SK-N-SH treated with all-trans-retinoic acid at 6 μM for 48 hours (cell line): Measurements from ENCODE around the gene HNRNPUL1.

ENCODE experiments used
- ATAC-seq: fragments of 200-7000 bp; cut with Tn5 transposase; 3 replicates; pipeline ENCODE4 v1.9.1; 2020; ENCODE audit warnings: mild to moderate bottlenecking, moderate library complexity
- ARNTL ChIP-seq: fragments of 450-650 bp; formaldehyde crosslinking; IDR thresholded peaks from 2 replicates; pipeline ENCODE4 v1.5.0; 2020; ENCODE audit warnings: low read depth, mild to moderate bottlenecking, moderate library complexity, borderline replicate concordance
- BACH2 ChIP-seq: fragments of 250-450 bp; sonication (Bioruptor Pico); IDR thresholded peaks from 2 replicates; pipeline ENCODE4 v1.9.0; 2021; ENCODE audit warnings: mild to moderate bottlenecking, borderline replicate concordance
- CSDC2 ChIP-seq: fragments of 250-450 bp; sonication (Bioruptor Pico); IDR thresholded peaks from 2 replicates; pipeline ENCODE4 v1.5.0; 2020; ENCODE audit warnings: mild to moderate bottlenecking, moderate library complexity
- ESRRG ChIP-seq: fragments of 250-450 bp; sonication (Bioruptor Pico); IDR thresholded peaks from 2 replicates; pipeline ENCODE4 v1.6.1; 2021; ENCODE audit warnings: mild to moderate bottlenecking
- GLIS3 ChIP-seq: fragments of 250-450 bp; sonication (Bioruptor Pico); IDR thresholded peaks from 2 replicates; pipeline ENCODE4 v1.5.0; 2020; ENCODE audit warnings: mild to moderate bottlenecking, moderate library complexity
- ISL1 ChIP-seq: fragments of 250-450 bp; sonication (Bioruptor Pico); IDR thresholded peaks from 2 replicates; pipeline ENCODE4 v2.1.2; 2022; ENCODE audit warnings: mild to moderate bottlenecking, moderate library complexity
- OSR1 ChIP-seq: fragments of 250-450 bp; sonication (Bioruptor Pico); IDR thresholded peaks from 2 replicates; pipeline ENCODE4 v1.8.0; 2022; ENCODE audit warnings: moderate library complexity, mild to moderate bottlenecking, inconsistent platforms
- PPARA ChIP-seq: fragments of 250-450 bp; sonication (Bioruptor Pico); IDR thresholded peaks from 2 replicates; pipeline ENCODE4 v1.5.0; 2020; ENCODE audit warnings: mild to moderate bottlenecking, borderline replicate concordance
- RARB ChIP-seq: fragments of 250-450 bp; sonication (Bioruptor Pico); IDR thresholded peaks from 2 replicates; pipeline ENCODE4 v1.8.0; 2021; ENCODE audit warnings: mild to moderate bottlenecking, moderate library complexity
- SNAI2 ChIP-seq: fragments of 250-450 bp; sonication (Bioruptor Pico); IDR thresholded peaks from 2 replicates; pipeline ENCODE4 v1.5.0; 2020; ENCODE audit warnings: mild to moderate bottlenecking, moderate library complexity
- TCF4 ChIP-seq: fragments of 250-450 bp; sonication (Bioruptor Pico); IDR thresholded peaks from 2 replicates; pipeline ENCODE4 v1.8.0; 2021; ENCODE audit warnings: mild to moderate bottlenecking, moderate library complexity, borderline replicate concordance
- ZC3H10 ChIP-seq: fragments of 250-450 bp; sonication (Bioruptor Pico); IDR thresholded peaks from 2 replicates; pipeline ENCODE4 v1.5.1; 2021; ENCODE audit warnings: mild to moderate bottlenecking, moderate library complexity
- ZFP3 ChIP-seq: fragments of 250-450 bp; sonication (Bioruptor Pico); IDR thresholded peaks from 2 replicates; pipeline ENCODE4 v1.5.0; 2020; ENCODE audit warnings: mild to moderate bottlenecking, moderate library complexity
- ZFP30 ChIP-seq: fragments of 450-650 bp; formaldehyde crosslinking; IDR thresholded peaks from 2 replicates; pipeline ENCODE4 v1.5.0; 2022; ENCODE audit warnings: mild to moderate bottlenecking, moderate library complexity
- ZNF565 ChIP-seq: fragments of 450-650 bp; formaldehyde crosslinking; conservative IDR thresholded peaks from 2 replicates; pipeline ENCODE4 v1.5.0; 2020; ENCODE audit warnings: low read depth, mild to moderate bottlenecking, moderate library complexity
- ZNF70 ChIP-seq: fragments of 450-650 bp; formaldehyde crosslinking; IDR thresholded peaks from 2 replicates; pipeline ENCODE4 v1.5.0; 2020; ENCODE audit warnings: mild to moderate bottlenecking, moderate library complexity
- ZNF8 ChIP-seq: fragments of 450-650 bp; formaldehyde crosslinking; IDR thresholded peaks from 2 replicates; pipeline ENCODE4 v1.5.0; 2020; ENCODE audit warnings: mild to moderate bottlenecking, moderate library complexity
- TF ChIP-seq, protein P1 (sequence below): fragments of 250-450 bp; sonication (Bioruptor Pico); IDR thresholded peaks from 2 replicates; pipeline ENCODE4 v1.8.0; 2020; ENCODE audit warnings: mild to moderate bottlenecking, moderate library complexity, borderline replicate concordance
- TF ChIP-seq, protein P2 (sequence below): fragments of 250-450 bp; sonication (Bioruptor Pico); IDR thresholded peaks from 2 replicates; pipeline ENCODE4 v1.5.1; 2020; ENCODE audit warnings: low read depth, mild to moderate bottlenecking, moderate library complexity
- TF ChIP-seq, protein P3 (sequence below): fragments of 250-450 bp; sonication (Bioruptor Pico); IDR thresholded peaks from 2 replicates; pipeline ENCODE4 v1.8.0; 2021; ENCODE audit warnings: low read depth, mild to moderate bottlenecking, moderate library complexity, borderline replicate concordance
- TF ChIP-seq, protein P4 (sequence below): fragments of 250-450 bp; sonication (Bioruptor Pico); IDR thresholded peaks from 2 replicates; pipeline ENCODE4 v1.5.1; 2021; ENCODE audit warnings: mild to moderate bottlenecking, moderate library complexity

The HNRNPUL1 gene

DNA sequence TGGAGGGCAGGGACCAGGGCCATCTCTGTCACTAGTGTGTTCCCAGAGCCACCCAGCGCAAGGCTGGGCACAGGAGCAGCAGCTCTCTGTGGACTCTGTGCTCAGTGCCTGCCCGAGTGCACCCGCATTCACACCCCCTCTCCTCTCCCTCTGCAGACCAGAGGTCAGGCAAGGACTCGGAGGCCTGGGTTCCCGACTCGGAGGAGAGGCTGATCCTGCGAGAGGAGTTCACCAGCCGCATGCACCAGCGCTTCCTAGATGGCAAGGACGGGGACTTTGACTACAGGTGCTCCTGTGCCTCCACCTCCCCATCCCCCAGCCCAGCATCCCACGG, 56.0 kb downstream of the HNRNPUL1 start:
- no peak for TF ChIP-seq BACH2 (CRISPR knock-in tag)
- no peak for ATAC-seq

DNA sequence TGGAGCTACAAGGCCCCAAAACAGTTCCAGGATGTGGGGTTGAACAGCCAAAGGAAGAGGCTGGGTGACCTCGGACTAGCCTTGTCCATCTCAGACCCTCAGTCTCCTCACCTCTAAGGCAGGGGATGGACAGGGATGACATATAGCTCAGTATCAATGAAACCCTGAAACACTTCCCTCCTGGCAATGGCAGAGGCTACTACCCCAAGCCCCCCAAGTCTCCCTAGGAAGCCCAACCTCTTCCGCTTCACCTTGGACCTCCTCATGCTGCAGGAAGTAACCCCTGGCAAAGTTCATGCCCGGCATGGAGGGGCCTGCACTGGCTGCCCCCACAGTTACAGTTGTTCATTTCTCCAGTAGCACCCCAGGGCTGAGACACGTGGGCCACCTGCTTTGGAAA, 56.4 kb downstream of the HNRNPUL1 start:
- no peak for TF ChIP-seq ZFP3 (CRISPR knock-in tag)
- TF ChIP-seq TCF4, result no peak
- TF ChIP-seq, protein P1, sequence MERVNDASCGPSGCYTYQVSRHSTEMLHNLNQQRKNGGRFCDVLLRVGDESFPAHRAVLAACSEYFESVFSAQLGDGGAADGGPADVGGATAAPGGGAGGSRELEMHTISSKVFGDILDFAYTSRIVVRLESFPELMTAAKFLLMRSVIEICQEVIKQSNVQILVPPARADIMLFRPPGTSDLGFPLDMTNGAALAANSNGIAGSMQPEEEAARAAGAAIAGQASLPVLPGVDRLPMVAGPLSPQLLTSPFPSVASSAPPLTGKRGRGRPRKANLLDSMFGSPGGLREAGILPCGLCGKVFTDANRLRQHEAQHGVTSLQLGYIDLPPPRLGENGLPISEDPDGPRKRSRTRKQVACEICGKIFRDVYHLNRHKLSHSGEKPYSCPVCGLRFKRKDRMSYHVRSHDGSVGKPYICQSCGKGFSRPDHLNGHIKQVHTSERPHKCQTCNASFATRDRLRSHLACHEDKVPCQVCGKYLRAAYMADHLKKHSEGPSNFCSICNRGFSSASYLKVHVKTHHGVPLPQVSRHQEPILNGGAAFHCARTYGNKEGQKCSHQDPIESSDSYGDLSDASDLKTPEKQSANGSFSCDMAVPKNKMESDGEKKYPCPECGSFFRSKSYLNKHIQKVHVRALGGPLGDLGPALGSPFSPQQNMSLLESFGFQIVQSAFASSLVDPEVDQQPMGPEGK (CRISPR knock-in tag), result no peak
- TF ChIP-seq OSR1, result no peak
- TF ChIP-seq ZFP30 (CRISPR knock-in tag), result no peak
- no peak for ATAC-seq

DNA sequence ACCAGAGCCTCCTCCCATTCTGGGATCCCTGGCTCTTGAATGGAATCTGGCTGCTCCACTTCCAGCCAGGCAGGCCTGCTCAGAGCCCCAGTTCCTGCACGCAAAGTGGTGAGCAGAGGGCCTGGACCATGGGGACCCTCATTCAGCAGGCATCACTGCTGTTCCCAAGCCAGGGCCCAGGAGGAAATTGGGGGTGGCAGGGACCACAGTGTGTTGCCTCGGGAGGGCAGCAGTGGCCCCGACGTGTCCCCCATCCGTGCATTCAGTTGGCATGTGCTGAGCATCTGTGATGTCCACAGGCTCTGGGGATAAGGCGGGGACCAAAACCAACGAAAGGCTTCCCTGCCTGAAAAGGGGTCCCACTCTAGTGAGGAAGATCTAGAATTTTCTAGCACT, 57.0 kb downstream of the HNRNPUL1 start:
- TF ChIP-seq ESRRG (CRISPR knock-in tag) (no peak), SNAI2 (CRISPR knock-in tag) (no peak), TCF4 (no peak)
- TF ChIP-seq, protein P2, sequence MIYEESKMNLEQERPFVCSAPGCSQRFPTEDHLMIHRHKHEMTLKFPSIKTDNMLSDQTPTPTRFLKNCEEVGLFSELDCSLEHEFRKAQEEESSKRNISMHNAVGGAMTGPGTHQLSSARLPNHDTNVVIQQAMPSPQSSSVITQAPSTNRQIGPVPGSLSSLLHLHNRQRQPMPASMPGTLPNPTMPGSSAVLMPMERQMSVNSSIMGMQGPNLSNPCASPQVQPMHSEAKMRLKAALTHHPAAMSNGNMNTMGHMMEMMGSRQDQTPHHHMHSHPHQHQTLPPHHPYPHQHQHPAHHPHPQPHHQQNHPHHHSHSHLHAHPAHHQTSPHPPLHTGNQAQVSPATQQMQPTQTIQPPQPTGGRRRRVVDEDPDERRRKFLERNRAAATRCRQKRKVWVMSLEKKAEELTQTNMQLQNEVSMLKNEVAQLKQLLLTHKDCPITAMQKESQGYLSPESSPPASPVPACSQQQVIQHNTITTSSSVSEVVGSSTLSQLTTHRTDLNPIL (CRISPR knock-in tag), result no peak
- ATAC-seq, result no peak

DNA sequence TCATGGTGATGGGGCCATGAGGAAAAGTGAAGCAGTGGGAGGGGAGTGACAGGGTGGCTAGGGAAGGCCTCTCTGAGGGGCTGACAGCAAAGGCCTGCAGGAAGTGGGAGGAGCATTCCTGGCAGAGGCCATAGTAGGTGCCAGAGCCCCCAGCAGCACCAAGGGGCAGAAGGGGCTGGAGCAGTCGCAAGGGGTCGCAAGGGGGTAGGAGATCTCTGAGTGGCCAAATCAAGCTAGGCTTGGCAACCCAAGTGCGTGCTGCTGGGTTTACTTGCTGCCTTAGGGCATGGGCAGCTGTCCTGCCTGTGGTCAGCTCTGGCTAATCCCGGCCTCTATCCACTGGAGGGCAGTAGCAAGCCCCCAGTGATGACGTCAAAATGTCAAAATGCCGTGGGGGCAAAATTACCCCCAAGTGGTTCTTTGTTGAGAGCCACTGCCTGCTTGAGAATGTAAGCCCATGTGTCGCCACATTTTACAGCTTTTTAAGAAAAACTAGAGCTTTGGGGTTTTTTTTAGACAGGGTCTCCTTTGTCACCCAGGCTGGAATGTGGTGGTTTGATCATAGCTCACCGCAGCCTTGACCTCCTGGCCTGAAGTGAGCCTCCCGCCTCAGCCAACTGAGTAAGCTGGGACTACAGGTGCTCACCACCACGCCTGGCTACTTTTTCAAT, 57.6 kb downstream of the HNRNPUL1 start:
- peak; percentile 36 for ATAC-seq
- TF ChIP-seq, protein P1 (CRISPR knock-in tag), result peak; percentile 90; the same call in 1 of the 2 replicates
- TF ChIP-seq ZFP30 (CRISPR knock-in tag), result no peak
- no peak for TF ChIP-seq ZNF70 (CRISPR knock-in tag)
- TF ChIP-seq ARNTL (CRISPR knock-in tag), result no peak

DNA sequence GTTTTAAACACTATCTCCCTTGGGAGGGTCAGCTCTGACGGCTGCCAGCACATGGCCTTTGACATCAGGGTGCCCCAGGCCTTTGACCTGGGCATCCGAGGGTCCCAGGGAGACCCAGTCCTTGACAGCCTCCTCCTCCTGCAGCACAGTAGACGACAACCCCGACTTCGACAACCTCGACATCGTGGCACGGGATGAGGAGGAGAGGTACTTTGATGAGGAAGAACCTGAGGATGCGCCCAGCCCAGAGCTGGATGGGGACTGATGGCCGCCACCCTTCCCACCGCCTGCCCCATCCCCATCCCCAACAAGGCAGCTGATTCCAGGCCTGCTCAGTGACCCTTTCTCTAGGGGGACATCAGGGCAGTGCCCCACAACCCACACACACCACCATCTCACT, 58.3 kb downstream of the HNRNPUL1 start:
- TF ChIP-seq ZC3H10 (CRISPR knock-in tag), result no peak
- no peak for TF ChIP-seq ZFP30 (CRISPR knock-in tag)
- TF ChIP-seq ZFP3 (CRISPR knock-in tag), result no peak
- TF ChIP-seq PPARA (CRISPR knock-in tag), result no peak
- TF ChIP-seq, protein P3, sequence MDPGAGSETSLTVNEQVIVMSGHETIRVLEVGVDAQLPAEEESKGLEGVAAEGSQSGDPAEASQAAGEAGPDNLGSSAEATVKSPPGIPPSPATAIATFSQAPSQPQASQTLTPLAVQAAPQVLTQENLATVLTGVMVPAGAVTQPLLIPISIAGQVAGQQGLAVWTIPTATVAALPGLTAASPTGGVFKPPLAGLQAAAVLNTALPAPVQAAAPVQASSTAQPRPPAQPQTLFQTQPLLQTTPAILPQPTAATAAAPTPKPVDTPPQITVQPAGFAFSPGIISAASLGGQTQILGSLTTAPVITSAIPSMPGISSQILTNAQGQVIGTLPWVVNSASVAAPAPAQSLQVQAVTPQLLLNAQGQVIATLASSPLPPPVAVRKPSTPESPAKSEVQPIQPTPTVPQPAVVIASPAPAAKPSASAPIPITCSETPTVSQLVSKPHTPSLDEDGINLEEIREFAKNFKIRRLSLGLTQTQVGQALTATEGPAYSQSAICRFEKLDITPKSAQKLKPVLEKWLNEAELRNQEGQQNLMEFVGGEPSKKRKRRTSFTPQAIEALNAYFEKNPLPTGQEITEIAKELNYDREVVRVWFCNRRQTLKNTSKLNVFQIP, result no peak
- no peak for TF ChIP-seq OSR1
- TF ChIP-seq, all 23 proteins: peak for 0
- no peak for ATAC-seq

DNA sequence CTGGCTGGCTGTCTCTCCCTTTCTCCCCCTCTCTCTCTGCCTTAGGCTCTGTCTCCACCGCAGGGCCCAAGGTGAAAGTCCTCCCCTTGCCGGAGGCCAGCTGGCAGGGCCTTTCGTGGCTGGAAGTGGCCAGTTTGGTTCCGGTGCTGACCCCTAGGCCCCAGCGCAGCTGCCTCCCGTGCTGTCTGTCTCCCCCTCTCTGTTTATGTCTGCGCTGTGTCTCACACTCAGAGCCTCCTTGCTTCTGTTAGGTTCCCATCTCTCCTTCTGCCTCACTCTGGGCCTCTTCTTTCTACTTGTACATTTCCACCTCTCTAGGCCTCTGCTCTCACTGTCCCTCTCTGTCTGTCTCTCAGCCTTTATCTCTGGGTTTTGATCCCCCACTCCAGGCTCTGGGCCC, 58.9 kb downstream of the HNRNPUL1 start:
- peak; percentile 2 for ATAC-seq
- TF ChIP-seq BACH2 (CRISPR knock-in tag) (no peak), GLIS3 (CRISPR knock-in tag) (no peak), ESRRG (CRISPR knock-in tag) (no peak), ZNF70 (CRISPR knock-in tag) (no peak), CSDC2 (CRISPR knock-in tag) (no peak), OSR1 (no peak), SNAI2 (CRISPR knock-in tag) (no peak), ZNF565 (CRISPR knock-in tag) (no peak), ARNTL (CRISPR knock-in tag) (no peak), ZC3H10 (CRISPR knock-in tag) (no peak), ZFP3 (CRISPR knock-in tag) (no peak), ZNF8 (no peak), RARB (CRISPR knock-in tag) (no peak), ISL1 (CRISPR knock-in tag) (no peak), PPARA (CRISPR knock-in tag) (no peak)
- TF ChIP-seq, protein P3, result no peak
- TF ChIP-seq, protein P4, sequence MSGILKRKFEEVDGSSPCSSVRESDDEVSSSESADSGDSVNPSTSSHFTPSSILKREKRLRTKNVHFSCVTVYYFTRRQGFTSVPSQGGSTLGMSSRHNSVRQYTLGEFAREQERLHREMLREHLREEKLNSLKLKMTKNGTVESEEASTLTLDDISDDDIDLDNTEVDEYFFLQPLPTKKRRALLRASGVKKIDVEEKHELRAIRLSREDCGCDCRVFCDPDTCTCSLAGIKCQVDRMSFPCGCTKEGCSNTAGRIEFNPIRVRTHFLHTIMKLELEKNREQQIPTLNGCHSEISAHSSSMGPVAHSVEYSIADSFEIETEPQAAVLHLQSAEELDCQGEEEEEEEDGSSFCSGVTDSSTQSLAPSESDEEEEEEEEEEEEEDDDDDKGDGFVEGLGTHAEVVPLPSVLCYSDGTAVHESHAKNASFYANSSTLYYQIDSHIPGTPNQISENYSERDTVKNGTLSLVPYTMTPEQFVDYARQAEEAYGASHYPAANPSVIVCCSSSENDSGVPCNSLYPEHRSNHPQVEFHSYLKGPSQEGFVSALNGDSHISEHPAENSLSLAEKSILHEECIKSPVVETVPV, result no peak
- TF ChIP-seq, protein P2 (CRISPR knock-in tag), result no peak
